ENCODE data around the gene FNBP1L.

Gene FNBP1L

GRCh38 chr1:93483606-93484005 lies 35.7 kb downstream of the FNBP1L start:
- no peak for DNase-seq

GRCh38 chr1:93488207-93488606 lies 40.3 kb downstream of the FNBP1L start:
- DNase-seq = no peak

DNA sequence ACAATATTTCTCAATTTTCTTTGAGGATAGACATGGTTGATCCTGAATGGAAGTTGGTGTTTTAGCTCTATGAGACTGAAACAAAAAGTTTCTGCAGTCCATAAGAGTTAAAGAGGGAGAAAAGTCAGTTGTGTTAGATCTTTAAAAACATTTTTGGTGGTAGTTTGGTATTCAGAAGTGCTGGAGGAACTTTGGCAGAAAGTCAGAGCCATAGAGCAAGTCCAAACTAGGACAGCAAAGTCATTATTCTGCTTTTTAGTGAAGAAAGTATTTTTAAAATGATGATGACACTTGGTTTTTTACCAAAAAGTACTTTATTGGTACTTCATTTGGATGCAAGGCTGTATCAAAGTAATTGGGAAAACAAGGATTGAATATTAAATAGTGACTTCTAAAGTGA lies 41.8 kb downstream of the FNBP1L start:
- no peak for DNase-seq

GRCh38 chr1:93490357-93490756 lies 42.4 kb downstream of the FNBP1L start:
- DNase-seq = no peak

DNA sequence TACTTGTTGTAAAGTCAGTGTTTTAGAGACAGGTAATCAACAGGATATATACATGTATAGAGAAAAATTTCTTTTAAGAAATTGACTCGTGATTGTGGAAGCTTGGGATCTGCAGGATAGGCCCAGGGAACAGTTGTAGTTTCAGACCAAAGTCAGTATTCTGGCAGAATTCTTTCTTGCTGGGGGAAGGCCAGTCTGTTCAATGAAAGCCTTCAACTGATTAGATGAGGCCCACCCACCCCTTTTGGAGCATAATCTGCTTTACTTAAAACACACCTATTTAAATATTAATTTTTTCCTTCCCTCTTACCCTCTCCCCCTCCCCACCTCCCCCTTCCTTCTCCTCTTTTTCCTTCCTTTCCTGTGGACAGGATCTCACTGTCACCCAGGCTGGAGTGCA lies 48.0 kb downstream of the FNBP1L start:
- no peak for DNase-seq

- DNase-seq = no peak
Observed at GRCh38 chr1:93496520-93496919, 48.6 kb downstream of the FNBP1L start.

- DNase-seq = no peak
Observed at GRCh38 chr1:93499075-93499474, 51.2 kb downstream of the FNBP1L start.

- DNase-seq = no peak
Observed at GRCh38 chr1:93499533-93499932, 51.6 kb downstream of the FNBP1L start.

DNA sequence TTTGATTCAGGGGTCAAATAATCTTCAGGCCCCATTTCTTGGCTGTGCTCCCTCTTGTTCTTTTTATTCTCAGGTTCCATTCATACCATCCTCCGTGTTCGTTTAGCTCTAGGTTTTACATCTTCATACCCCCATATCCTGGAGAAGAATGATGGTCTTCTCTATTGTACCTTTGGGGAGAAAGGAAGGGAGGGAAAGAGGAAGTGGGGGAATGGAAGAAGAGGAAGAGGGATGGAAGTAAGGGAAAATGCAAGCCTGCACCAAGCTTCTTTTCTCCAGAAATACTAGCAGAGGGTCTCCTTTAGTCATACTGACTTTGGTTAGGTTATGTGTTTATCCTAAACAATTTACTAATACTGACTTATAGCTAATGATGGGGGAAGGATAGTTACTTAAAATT lies 52.4 kb downstream of the FNBP1L start:
- no peak for DNase-seq

DNA sequence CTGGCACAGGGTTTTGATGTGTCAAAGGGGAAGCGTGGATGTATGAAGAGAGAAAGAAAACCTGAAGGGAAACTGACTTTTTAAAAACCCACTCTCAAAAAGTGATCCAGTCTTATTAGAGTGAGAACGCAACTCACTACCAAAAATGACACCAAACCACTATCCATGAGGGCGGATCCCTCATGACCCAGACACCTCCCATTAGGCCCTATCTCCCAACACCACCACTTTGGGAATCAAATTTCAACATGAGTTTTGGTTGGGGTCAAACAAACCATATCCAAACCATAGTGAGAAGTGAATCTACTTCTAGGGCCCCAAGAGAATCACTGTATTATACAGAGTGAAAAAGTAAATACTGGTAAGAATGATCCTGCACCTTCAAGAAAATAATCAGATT lies 53.5 kb downstream of the FNBP1L start:
- DNase-seq = no peak

- no peak for DNase-seq
Observed at GRCh38 chr1:93501829-93502369, 54.0 kb downstream of the FNBP1L start.

- DNase-seq = no peak
Observed at GRCh38 chr1:93502571-93502970, 54.7 kb downstream of the FNBP1L start.

- DNase-seq = no peak
Observed at GRCh38 chr1:93503163-93503562, 55.2 kb downstream of the FNBP1L start.

DNA sequence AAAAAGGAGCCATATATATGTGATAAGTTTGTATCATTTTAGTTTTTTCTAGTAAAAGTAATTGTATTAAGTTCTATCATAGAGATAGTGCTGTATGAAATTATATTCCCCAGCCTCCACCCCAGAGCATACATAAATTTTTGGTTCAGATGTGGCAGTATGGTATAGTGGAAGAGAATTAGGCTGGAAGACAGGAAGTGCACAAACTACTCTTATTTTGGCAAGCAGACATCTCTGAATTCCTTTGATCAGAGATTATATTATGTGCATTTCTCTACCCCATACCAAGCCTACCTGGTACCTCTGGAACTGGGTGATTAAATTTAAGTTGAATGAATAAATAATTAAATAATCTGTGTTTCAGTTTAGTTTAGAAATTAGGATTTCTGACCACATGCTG lies 55.9 kb downstream of the FNBP1L start:
- no peak for DNase-seq

GRCh38 chr1:93504247-93505033 lies 56.5 kb downstream of the FNBP1L start:
- DNase-seq = no peak

DNA sequence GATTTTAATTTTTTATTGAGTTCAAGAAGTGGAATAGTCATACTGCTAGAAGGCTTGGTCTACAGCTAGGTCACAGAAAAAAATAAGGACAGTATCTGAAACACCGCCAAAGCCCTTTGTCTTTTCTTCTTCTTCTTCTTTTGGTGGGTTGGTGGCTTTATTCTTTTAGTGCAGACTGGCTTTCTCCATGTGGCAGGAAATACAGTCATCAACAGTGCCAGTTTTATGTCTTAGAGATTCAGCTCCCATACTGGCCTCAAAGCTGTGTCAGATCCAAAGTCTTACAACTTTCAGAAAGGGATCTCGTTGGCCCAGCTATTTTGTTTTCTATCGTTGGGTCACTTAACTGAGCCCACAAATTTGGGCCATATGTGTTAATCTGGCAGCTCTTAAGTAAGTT lies 58.2 kb downstream of the FNBP1L start:
- no peak for DNase-seq

DNA sequence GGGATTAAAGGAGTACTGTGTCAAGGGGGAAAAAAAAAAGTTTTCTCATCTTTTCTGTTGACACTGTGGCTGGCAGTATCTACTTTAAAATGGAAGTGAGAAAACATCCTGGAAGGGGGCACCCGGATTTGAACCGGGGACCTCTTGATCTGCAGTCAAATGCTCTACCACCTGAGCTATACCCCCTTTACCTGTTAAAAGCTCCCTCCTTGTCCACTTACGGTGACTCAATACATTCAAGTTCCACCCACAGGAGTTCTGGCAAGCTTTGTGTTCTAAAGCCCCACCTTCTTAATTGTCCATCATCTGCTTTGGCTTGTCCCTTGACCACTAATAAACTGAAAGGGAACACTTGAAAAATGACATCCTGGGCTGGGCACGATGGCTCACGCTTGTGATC lies 68.2 kb downstream of the FNBP1L start:
- DNase-seq = no peak

DNA sequence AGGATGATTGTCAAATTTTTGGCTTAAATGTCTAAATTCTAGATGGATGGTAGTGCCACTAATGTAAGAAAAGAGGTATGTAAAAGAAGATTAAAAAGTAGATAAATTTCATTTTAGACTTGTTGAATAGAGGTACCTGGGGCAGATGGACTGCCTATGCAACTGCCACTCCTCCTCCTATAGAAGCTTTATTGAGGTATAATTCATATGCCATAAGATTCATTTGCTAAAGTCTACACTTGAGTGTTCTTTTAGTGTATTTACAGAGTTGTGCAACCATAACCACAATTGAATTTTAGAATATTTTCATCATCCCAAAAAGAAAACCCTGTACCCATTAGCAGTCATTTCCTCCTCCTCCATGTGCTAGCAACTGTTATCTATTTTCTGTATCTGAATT lies 70.6 kb downstream of the FNBP1L start:
- DNase-seq = no peak

GRCh38 chr1:93519199-93519829 lies 71.4 kb downstream of the FNBP1L start:
- no peak for DNase-seq

- no peak for DNase-seq
Observed at GRCh38 chr1:93521618-93522017, 73.7 kb downstream of the FNBP1L start.

DNA sequence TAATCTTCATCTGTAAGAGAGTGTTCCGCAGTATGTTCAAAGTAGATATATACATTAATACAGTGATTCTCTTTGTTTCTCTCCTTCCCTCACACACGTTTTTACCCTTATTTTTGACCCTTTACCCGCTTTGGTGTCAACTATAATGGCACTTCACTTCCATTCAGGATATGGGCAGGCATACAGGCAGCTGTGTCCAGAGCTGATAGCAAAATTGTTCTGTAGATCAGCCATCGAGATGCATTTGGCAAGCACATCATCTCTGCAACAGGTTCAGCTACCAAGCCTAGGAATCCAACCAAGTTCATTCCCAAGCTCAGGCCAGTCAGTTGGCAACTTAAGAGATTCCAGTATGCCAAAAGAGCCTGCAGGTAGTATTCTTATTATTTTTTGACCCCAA lies 74.8 kb downstream of the FNBP1L start:
- DNase-seq = no peak

- no peak for DNase-seq
Observed at GRCh38 chr1:93525431-93525830, 77.5 kb downstream of the FNBP1L start.

- no peak for DNase-seq
Observed at GRCh38 chr1:93526431-93526830, 78.5 kb downstream of the FNBP1L start.

Data from amygdala (tissue), 56 donors.